ENCODE measurements around the gene CLDN34.

Gene CLDN34

DNA sequence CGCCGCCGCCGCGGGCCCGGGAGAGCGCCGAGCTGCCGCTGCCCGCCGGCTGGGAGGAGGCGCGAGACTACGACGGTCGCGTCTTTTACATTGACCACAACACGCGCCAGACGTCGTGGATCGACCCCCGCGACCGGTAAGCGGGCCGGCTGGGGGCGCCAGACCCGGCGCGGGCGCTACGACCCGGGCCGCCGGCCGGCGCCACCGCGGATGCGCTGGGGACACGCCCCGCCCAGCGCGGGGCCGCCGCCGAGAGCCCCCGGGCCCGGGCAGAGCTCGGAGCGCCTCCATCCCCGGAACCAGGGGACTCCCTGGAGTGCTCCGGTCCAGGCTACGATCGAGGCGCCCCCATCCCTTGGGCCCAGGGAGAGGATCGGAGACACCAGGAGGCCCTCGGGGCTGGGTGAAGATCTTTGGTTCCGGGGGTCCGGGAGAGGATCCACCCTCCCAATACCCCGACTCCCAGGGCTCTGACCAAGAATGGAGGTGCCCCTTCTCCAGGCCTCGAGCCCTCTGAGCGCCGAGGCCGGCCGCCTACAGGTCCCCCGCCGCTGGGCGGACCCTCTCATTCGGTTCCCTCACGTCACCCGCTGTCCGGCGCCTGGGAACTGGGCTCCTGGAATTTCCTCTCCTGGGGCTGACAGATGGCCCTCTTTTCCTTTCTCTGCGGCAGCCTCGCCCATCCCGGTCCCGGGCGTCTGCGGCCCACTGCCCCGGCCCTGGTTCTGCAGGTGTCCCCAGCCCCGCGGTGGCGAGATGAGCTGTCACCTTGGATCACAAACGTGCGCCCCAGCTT lies 48.8 kb downstream of the CLDN34 start:
- DNase-seq (ENCODE audit: low read depth in 2 of 3, low spot score in 1 of 3) = no peak

DNA sequence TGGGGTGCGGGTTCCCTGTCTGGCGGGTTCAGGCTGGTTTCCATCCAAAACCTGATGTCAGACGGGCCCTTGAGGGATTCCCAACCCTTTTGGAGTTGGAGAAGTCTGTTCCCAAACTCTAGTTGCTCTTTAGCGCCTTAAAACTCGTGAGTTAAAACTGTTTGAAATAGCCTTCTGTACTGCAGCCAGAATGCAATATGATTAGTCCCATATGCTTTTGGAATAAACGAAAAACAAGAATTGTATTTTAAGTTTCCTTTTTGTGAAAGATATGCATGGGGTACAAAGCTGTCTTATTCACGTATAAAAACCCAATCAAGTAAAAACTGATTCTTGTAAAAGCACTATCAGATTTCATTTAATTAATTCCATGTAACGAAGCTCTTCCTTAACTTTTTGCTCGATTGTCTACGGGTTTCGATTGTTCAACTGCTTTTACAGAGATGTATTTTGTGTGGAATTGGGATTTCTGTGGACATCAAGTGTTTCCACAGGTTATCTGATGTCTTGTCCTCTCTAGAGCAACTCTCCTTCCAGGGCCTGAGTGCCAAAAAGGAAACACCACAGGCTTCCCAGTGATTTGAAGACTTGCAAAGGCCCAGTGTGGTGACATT lies 49.5 kb downstream of the CLDN34 start:
- DNase-seq (ENCODE audit: low read depth in 2 of 3, low spot score in 1 of 3) = no peak

- DNase-seq (ENCODE audit: low read depth in 2 of 3, low spot score in 1 of 3) = no peak
Measured at GRCh38 chrX:10017872-10018271, 50.7 kb downstream of the CLDN34 start.

Measured in stimulated activated CD4-positive, alpha-beta T cell treated with anti-CD3 and anti-CD28 coated beads, Interleukin-12 subunit alpha, Interleukin-12 subunit beta, amount 100 ng/mL, for 48 hours (primary cell).